ENCODE results near the gene SHB.

DNA sequence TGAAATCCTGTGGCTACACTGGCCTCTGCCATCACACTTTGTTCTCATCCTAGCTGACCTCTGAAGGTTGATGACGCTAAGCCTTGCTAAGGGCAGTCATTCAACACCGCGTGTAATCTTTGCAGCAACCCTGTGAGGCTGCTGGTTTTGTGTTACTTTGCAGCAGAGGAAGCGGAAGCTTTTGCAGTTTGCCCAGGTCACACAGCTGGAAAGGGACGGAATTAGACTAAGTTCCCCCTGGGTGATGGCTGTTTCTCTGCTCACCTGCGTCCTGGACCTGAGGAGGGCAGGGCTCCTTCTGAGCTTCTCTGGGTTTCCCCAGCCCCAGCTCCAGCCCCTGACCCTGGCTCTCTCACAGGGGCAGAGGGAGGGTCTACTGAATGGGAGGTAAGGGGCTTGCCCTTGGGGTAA, 157.8 kb downstream of the SHB start:
- TF ChIP-seq, protein P1, sequence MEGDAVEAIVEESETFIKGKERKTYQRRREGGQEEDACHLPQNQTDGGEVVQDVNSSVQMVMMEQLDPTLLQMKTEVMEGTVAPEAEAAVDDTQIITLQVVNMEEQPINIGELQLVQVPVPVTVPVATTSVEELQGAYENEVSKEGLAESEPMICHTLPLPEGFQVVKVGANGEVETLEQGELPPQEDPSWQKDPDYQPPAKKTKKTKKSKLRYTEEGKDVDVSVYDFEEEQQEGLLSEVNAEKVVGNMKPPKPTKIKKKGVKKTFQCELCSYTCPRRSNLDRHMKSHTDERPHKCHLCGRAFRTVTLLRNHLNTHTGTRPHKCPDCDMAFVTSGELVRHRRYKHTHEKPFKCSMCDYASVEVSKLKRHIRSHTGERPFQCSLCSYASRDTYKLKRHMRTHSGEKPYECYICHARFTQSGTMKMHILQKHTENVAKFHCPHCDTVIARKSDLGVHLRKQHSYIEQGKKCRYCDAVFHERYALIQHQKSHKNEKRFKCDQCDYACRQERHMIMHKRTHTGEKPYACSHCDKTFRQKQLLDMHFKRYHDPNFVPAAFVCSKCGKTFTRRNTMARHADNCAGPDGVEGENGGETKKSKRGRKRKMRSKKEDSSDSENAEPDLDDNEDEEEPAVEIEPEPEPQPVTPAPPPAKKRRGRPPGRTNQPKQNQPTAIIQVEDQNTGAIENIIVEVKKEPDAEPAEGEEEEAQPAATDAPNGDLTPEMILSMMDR (optimal IDR thresholded peaks at IDR 0.05 in 1 of 3, IDR thresholded peaks at IDR 0.05 in 1 of 3, conservative IDR thresholded peaks at IDR 0.05 in 1 of 3; ENCODE audit: extremely low read depth in 1 of 3, insufficient read depth in 2 of 3, low read length in 3 of 3): no peak
- TF ChIP-seq EZH2 (IDR thresholded peaks at IDR 0.05; ENCODE audit: low read length): no peak
